ENCODE results near the gene PNKD.

PNKD gene

DNA sequence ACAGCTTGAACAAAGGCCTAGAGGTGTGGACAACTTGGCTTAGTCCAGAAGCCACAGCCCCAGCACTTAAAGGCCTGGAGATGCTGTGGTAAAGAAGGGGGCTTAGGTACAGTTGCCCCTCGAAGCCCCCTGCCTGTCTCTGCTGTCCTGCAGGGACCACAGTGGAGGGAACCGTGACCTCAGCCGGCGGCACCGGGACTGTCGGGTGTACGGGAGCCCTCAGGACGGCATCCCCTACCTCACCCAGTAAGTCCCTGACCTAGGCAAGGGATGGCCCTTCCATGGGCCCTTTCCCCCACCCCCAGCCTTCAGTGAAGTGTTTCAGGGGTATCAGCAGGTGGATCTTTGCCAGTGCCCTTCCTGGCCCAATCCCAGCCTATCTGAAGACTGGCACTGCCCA lies 71.1 kb downstream of the PNKD start:
- no peak for TF ChIP-seq FOXM1 (IDR thresholded peaks at IDR 0.05; ENCODE audit: borderline replicate concordance, low read depth)
- TF ChIP-seq NFIC (IDR thresholded peaks at IDR 0.05) = no peak
- no peak for TF ChIP-seq EGR1 (IDR thresholded peaks at IDR 0.05)
- no peak for TF ChIP-seq TCF12 (IDR thresholded peaks at IDR 0.05; ENCODE audit: low read depth)
- no peak for TF ChIP-seq EP300 (IDR thresholded peaks at IDR 0.05; ENCODE audit: borderline replicate concordance)
- TF ChIP-seq, protein P1, sequence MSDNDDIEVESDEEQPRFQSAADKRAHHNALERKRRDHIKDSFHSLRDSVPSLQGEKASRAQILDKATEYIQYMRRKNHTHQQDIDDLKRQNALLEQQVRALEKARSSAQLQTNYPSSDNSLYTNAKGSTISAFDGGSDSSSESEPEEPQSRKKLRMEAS (IDR thresholded peaks at IDR 0.05) = no peak
- no peak for TF ChIP-seq ZBTB7A (IDR thresholded peaks at IDR 0.05; ENCODE audit: low read depth)
- no peak for TF ChIP-seq TAF1 (IDR thresholded peaks at IDR 0.05; ENCODE audit: low read depth)
- TF ChIP-seq, protein P2, sequence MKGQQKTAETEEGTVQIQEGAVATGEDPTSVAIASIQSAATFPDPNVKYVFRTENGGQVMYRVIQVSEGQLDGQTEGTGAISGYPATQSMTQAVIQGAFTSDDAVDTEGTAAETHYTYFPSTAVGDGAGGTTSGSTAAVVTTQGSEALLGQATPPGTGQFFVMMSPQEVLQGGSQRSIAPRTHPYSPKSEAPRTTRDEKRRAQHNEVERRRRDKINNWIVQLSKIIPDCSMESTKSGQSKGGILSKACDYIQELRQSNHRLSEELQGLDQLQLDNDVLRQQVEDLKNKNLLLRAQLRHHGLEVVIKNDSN (IDR thresholded peaks at IDR 0.05) = no peak
- TF ChIP-seq TEAD4 (IDR thresholded peaks at IDR 0.05) = no peak
- no peak for TF ChIP-seq CREB1 (IDR thresholded peaks at IDR 0.05; ENCODE audit: low read depth)
- no peak for TF ChIP-seq CEBPB (IDR thresholded peaks at IDR 0.05)
- TF ChIP-seq YY1 (IDR thresholded peaks at IDR 0.05; ENCODE audit: low read depth) = no peak
- no peak for TF ChIP-seq RAD21 (IDR thresholded peaks at IDR 0.05; ENCODE audit: low read depth)

DNA sequence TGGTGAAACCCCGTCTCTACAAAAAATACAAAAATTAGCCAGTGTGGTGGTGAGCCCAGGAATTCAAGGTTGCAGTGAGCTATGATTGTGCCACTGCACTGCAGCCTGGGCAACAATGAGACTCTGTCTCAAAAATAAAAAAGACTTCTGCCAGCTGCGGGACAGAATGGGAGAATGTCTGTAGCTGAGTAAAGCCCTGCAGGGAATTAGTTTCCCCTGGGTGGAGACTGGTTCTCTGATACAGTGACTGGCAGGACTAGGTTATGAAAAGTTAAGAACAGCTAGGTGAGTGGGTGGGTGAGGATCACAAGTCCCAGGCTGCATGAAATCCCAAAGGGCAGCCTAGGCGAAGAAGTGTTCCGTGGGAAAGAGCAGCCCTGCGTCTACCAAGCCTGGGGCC lies 72.5 kb downstream of the PNKD start:
- TF ChIP-seq FOXM1 (IDR thresholded peaks at IDR 0.05; ENCODE audit: borderline replicate concordance, low read depth) = no peak
- TF ChIP-seq, protein P2 (IDR thresholded peaks at IDR 0.05) = no peak
- TF ChIP-seq YY1 (IDR thresholded peaks at IDR 0.05; ENCODE audit: low read depth) = no peak

DNA sequence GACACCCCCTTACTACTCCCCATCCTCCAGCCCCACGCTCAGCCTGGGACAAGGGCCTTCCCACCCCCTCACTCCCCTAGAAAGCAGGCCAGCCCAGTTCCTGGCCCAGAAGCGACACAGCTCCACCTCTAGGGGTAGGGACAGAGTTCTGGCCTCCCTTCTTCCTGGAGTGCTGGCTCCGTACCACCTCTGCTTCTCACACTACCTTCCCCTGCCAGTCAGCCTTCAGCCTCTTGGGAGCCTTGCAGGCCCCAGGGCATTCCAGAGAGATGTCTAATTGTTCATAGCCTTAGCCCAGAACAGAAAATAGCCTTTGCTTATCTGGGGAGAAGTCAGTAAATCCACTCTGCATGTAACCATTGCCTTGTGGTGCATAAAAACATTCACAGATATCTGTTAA lies 73.3 kb downstream of the PNKD start:
- TF ChIP-seq RAD21 (IDR thresholded peaks at IDR 0.05; ENCODE audit: low read depth) (no peak), TAF1 (IDR thresholded peaks at IDR 0.05; ENCODE audit: low read depth) (no peak), TEAD4 (IDR thresholded peaks at IDR 0.05) (no peak), EP300 (IDR thresholded peaks at IDR 0.05; ENCODE audit: borderline replicate concordance) (no peak), CEBPB (IDR thresholded peaks at IDR 0.05) (no peak), NFIC (IDR thresholded peaks at IDR 0.05) (no peak), TCF12 (IDR thresholded peaks at IDR 0.05; ENCODE audit: low read depth) (no peak), YY1 (IDR thresholded peaks at IDR 0.05; ENCODE audit: low read depth) (no peak), FOXM1 (IDR thresholded peaks at IDR 0.05; ENCODE audit: borderline replicate concordance, low read depth) (no peak), ZBTB7A (IDR thresholded peaks at IDR 0.05; ENCODE audit: low read depth) (no peak), EGR1 (IDR thresholded peaks at IDR 0.05) (no peak), CREB1 (IDR thresholded peaks at IDR 0.05; ENCODE audit: low read depth) (no peak)
- TF ChIP-seq, protein P2 (IDR thresholded peaks at IDR 0.05) = no peak
- TF ChIP-seq, protein P1 (IDR thresholded peaks at IDR 0.05) = no peak
- TF ChIP-seq, protein P3, sequence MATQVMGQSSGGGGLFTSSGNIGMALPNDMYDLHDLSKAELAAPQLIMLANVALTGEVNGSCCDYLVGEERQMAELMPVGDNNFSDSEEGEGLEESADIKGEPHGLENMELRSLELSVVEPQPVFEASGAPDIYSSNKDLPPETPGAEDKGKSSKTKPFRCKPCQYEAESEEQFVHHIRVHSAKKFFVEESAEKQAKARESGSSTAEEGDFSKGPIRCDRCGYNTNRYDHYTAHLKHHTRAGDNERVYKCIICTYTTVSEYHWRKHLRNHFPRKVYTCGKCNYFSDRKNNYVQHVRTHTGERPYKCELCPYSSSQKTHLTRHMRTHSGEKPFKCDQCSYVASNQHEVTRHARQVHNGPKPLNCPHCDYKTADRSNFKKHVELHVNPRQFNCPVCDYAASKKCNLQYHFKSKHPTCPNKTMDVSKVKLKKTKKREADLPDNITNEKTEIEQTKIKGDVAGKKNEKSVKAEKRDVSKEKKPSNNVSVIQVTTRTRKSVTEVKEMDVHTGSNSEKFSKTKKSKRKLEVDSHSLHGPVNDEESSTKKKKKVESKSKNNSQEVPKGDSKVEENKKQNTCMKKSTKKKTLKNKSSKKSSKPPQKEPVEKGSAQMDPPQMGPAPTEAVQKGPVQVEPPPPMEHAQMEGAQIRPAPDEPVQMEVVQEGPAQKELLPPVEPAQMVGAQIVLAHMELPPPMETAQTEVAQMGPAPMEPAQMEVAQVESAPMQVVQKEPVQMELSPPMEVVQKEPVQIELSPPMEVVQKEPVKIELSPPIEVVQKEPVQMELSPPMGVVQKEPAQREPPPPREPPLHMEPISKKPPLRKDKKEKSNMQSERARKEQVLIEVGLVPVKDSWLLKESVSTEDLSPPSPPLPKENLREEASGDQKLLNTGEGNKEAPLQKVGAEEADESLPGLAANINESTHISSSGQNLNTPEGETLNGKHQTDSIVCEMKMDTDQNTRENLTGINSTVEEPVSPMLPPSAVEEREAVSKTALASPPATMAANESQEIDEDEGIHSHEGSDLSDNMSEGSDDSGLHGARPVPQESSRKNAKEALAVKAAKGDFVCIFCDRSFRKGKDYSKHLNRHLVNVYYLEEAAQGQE (IDR thresholded peaks at IDR 0.05; ENCODE audit: low read depth) = no peak

DNA sequence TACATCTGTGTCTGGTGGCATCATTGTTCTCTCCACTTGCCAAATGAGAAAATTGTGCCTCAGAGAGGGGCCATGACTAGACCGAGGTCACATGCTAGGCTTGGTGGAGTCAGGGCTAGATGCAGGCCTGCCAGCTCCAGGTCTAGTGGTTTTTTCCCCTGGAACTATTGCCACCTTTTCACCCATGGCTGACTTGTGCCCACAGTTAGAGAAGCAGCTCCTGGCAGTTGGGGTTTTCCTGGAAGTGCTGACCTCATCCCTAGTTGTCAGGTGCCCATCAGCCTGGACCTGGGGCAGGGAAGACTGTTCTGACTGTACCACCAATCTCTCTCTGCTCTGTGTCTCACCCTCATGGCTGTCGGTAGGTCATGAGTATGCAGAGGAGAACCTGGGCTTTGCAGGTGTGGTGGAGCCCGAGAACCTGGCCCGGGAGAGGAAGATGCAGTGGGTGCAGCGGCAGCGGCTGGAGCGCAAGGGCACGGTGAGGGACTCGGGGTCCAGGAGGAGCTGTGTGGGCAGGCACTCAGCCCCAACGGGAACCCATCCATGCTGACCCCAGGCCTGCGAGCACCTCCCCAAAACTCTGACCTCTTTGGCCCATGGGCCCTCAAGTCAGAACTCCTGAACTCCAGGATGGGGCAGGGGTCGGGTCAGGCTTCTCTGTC lies 73.9 kb downstream of the PNKD start:
- TF ChIP-seq ZBTB7A (IDR thresholded peaks at IDR 0.05; ENCODE audit: low read depth) (no peak), TEAD4 (IDR thresholded peaks at IDR 0.05) (no peak), CREB1 (IDR thresholded peaks at IDR 0.05; ENCODE audit: low read depth) (no peak), TAF1 (IDR thresholded peaks at IDR 0.05; ENCODE audit: low read depth) (no peak), FOXM1 (IDR thresholded peaks at IDR 0.05; ENCODE audit: borderline replicate concordance, low read depth) (no peak), EP300 (IDR thresholded peaks at IDR 0.05; ENCODE audit: borderline replicate concordance) (no peak), CEBPB (IDR thresholded peaks at IDR 0.05) (no peak), YY1 (IDR thresholded peaks at IDR 0.05; ENCODE audit: low read depth) (no peak), NFIC (IDR thresholded peaks at IDR 0.05) (no peak), EGR1 (IDR thresholded peaks at IDR 0.05) (no peak), TCF12 (IDR thresholded peaks at IDR 0.05; ENCODE audit: low read depth) (no peak), RAD21 (IDR thresholded peaks at IDR 0.05; ENCODE audit: low read depth) (no peak)
- TF ChIP-seq, protein P2 (IDR thresholded peaks at IDR 0.05) = no peak
- TF ChIP-seq, protein P3 (IDR thresholded peaks at IDR 0.05; ENCODE audit: low read depth) = no peak
- TF ChIP-seq, protein P1 (IDR thresholded peaks at IDR 0.05) = no peak
